Pulmonary artery endothelial cell (primary cell): Measurements from ENCODE around the gene FBXO31. TPM values are rescaled to one million over a fixed set of nuclear protein-coding genes. Genes with fewer than 3 reads are reported as not detected.
"Not testable (repeated sequence)": the region's sequence is repeated elsewhere in the genome, so short reads cannot be mapped to it uniquely, and the experiment has no call there.

ENCODE experiments used
- DNase-seq: peaks from one replicate; pipeline ENCODE4 v3.0.0-alpha.2; 2011; ENCODE audit warnings: low read depth, low spot score
- total RNA-seq: library from RNA; depleted of rRNA; stranded (reverse); fragments of >200 nt; gene quantifications from 2 replicates; pipeline ENCODE4 v1.2.3, GENCODE V29; 2014

The FBXO31 gene
- total RNA-seq, 1 donor from 2014 or later: 26.3 TPM

DNA sequence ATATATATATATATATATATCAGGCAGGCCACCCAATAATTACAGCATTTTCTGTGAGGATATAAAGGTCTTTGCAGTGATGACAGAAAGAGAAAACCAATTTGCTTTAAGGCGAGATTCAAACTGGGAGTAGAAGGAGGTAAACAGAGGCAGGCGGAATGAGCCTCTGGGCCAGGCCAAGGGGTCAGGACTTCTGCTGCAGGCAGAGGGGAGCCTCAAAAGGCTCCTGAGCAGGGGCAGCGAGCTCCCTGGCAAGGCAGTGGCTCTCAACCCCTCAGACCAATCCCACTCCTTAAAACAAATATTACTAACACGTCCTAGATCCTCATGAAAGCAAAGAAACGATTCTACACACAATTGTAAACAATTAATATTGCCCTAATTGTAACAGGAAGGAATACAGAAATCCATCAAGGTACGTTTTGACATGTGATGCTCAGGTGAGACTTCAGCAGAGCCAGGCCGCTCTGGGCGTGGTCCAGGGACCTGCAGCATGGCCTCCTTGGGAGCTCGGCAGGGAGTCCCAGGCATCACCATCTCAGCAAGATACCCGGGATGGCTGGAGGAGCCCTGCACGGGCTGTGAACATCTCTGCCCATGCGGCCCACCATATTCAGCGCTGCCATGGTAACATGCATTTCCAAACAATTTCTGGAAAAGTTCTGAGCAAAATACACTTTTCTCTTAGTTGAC, 18.4 kb downstream of the FBXO31 start:
- no peak for DNase-seq

DNA sequence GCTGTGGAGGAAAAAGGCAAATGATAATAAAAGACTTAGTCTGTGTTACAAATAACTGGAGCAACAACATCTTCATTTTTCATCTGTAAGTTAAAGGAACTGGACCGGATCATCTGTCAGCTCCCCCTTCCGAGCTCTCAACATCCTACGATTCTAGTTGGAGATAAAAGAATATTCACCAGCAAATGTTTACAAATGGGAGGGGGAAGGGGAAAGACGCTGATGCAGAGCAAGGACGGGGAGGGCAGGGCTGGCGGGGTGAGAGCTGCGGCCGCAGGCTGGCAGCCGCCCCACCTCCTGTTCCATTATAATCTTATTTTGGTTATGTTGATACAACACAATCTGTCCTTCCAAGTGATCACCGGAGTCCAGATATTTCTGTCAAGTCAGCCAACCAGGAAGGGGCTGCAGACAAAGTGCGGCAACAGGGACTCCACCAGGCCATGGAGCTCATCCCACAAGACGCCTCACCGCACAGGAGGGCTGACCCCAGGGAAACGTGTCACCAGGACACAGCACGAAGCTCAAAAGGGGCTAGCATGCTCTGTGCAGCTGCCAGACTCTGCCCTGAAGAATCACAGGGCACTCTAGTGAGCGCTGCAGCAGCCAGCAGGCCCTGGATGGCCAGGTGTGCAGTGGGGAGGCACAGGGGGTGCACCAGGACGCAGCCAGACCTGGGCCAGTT, 19.7 kb downstream of the FBXO31 start:
- DNase-seq: no peak

DNA sequence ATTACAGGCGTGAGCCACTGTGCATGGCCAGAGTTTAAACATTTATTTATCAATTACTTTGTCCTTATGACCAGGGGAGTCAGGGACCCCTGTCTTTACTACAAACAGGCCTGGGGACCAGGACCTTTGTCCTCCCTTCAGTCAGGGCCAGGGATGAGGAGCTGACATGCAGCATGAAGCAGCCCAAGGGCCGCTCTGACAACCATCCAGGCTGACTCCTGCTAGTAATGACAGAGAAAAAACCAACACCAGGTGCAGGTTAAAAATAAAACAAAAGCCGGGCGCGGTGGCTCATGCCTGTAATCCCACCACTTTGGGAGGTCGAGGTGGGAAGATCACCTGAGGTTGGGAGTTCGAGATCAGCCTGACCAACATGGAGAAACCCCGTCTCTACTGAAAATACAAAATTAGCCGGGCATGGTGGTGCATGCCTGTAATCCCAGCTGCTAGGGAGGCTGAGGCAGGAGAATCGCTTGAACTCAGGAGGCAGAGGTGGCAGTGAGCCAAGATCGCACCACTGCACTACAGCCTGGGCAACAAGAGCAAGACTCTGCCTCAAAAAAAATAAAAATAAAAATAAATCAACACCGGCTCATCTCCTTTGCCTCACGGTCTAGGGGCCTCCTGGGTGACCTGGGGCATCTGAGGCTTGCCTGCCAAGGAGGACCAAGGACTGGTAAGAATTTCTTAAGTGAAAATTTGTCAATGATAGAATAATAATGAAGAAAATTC, 20.6 kb downstream of the FBXO31 start:
- DNase-seq: not testable (repeated sequence)

DNA sequence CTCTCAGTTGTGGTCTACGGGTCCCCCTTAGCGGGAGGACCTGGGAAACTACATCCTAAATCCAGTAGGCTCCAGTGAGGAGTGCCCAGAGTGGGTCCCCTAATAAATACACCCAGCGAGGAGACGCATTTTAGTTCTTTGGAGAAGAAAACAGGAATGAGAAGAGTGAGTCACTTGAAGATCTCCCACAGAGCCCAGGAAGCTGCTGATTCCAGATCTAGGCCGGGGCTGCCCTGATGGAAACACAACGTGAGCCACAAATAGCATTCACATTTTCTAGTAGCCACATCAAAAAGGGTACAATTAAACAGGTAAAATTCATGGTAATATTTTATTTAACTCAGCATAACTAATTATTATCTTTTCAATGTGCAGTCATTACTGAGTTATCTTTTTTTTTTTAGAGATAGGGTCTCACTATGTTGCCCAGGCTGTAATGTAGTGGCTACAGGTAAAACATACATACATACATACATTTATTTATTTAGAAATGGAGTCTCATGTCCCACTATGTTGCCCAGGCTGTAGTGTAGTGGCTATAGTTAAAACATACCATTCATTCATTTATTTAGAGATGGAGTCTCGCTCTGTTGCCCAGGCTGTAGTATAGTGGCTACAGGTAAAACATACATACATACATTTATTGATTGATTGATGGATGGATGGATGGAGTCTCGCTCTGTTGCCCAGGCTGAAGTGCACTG, 21.5 kb downstream of the FBXO31 start:
- no peak for DNase-seq

DNA sequence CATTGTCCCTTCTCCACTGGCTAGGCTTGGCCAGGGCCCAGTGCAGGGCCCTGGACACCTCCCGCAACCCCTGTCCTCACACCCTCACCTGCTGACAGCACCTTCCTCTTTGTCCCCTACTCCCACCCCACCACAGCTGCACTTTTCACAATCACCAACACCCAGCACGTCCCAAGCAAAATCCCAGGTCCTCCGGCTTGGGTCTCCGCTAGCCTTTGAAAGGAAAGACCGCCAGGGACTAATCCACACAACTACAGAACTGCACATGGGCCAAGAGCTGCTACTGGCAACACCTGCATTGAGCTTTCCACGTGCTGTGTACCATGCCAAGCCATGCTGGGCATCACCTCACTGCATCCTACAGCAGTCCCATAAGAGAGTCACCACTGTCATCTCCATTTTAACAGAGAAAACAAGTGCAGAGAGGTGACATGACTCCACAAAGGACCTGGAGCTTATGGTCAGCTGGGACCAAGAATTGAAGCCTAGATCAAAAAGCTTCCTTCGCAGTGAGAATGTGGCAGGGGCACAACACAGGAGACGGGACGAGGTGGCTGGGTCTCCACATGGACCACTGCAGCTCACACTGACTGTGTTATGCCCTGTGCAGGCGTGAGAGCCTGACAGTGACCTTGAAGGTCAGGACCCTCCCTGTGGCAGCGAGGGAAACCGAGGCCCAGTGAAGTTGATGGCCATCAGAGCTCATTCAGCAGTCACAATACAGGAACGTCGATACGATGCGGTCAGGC, 22.5 kb downstream of the FBXO31 start:
- DNase-seq: no peak

DNA sequence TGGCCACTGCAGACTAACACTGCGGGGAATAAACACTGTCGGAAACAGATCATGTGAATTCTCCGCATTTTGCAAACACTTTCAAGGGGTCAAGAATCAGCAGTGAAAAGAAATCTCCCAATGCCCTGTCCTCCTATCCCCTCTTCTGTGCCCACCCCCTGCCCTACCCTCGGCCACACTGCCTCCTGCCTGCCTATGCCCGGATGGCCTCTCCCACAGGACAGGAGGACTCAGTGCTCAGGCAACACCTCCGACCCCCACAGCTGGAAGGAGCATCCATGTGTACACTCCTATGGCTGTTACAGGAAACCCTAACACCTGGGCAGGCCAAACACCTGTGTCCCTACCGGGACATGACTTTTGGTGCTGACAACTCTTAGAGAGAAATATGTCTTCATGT, 24.5 kb downstream of the FBXO31 start:
- no peak for DNase-seq

DNA sequence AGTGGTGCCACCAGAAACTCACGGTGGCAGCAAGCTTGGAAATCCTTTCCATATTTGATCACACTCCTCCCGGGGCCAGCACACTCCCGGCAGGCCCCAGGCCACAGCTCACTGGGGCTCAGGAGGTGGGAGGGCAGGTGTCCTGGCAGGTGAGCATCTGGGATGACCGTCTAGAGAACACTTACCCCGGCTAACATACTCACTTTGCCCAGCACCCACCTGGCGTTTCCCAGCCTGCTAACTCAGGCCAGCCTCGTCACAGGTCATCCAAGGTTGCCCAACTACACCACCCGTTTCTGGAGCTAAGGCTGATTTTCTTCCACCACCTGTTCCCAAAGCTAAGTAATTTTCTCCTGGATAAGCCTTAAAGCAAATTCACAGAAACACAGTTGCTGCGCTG, 24.9 kb downstream of the FBXO31 start:
- no peak for DNase-seq

DNA sequence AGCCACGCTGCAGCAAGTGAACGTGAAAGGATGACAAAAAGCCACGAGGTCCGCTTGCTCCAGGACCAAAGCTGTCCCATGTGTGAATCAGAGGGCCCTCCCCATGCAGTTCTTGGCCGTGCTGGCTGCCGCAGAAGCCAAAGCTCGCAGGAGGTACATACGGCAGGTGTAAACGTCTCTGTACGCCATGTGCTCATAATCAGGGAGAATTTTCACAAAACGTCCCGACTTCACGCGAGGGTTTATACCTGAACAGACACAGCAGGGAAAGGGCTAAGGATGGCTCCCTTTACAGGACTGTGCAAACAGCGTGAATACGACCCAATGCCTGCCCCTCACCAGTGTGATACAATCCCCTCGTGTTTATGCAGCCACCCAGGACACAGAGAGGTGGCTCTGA, 25.3 kb downstream of the FBXO31 start:
- DNase-seq: no peak

DNA sequence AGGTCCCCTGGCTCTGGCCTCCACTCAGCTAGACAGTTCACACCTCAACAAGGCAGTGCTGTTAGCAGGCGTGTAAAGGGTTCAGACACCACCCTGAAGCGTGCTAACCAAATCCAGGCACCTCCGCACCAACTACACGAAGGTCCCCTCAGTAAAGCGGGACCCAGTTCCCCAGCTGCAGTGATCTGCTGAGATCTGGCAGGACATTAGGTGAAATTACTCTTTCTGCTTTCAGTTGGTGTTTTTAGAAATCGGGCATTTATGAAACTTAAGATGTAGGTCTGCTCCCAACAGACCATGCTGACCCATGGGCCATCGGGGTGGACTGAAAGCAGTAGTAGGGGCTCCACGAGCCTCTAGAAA, 27.1 kb downstream of the FBXO31 start:
- DNase-seq: no peak

DNA sequence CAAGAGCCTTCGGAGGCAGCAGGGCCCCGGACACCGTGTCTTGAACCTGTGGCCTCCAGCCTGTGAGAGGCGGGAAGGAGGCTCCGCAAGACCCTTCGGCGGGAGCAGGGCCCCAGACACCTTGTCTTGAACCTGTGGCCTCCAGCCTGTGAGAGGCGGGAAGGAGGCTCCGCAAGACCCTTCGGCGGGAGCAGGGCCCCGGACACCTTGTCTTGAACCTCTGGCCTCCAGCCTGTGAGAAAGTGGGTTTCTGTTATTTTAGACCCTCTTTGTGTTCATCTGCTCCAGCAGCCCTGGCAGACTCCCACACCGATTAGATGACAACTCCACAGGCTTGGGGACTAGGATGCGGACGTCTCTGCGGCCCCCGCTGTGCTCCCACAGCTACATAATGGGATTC, 30.0 kb downstream of the FBXO31 start:
- DNase-seq: no peak

DNA sequence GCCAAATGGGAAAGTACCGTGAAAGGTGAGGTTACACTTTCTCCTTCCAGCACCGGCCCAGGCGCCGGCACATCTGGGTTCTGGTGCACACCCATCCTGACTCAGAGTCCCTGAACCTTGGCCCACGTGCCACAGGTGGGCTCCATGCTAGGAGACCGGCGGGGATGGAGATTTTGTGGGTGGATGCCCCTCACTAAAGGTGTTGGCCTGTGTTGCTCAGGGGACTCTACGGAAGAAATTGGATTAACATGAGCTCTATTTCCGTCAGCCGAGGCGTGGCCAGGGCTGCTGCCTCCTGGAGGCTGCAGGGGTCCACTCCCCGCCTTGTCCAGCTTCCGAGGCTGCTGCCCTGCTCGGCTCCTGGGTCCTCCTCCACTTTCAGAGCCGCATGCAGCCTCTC, 30.8 kb downstream of the FBXO31 start:
- no peak for DNase-seq

DNA sequence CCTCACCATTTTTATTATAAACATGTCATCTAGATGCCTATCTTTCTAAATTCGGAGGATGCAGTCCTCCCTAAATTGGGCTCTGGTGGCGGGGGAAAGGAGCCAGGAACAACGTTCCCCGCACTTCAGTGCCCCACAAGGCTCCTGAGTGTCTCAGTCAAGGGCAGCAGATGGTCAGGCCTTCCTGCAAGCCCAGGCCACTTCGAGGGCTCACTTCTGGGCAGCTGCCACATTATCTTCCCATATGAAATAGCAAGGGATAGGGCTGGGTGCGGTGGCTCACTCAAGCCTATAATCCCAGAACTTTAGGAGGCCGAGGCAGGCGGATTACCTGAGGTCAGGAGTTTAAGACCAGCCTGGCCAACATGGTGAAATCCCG, 32.3 kb downstream of the FBXO31 start:
- no peak for DNase-seq

DNA sequence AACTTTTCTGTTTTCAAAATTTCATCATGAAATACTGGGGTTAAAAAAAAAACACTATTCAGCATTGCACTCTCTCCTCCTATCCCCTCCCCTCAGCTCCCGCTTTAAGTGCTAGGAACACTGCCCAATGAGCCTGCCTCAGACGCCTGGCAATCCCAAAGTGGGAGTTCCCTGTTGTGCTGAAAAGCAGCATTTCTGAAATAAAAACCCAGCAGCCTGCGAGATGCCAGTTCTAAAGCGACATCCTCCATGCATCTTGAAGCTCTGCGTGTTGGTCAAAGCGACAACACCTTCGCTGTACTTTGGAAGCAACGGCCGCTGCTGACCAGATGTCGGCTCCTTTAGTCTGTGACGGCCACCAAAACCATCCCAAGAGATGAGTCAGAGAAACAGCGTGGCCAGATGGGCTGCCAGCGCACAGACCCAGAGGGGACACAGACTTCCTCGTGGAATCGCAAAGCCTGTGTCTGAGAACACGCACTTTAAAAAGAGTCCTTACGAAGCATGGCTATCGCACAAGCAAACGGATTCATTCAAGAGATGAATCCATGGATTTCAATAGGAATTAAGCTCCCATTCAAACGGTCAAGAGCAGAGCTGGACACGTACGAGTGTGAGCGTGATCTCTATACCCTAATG, 32.8 kb downstream of the FBXO31 start:
- DNase-seq: no peak

DNA sequence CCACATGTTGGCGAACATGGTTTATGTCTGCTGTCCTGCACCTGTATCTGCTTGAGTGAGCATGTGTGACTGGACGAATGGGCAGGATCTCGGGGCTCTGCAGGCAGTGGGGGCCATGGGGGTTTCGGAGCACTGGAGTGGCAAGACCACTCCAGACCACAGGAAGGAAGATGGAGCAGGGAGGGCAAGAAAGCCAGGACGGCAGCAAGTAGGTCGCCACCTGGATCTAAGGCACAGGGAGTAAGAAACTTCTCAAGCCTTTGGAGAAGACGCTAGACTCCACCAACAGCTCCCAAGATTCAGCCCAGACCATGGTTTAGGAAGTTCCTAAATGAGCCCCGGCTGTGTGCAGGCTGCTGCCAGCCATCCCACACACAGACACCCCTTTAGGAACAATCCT, 33.5 kb downstream of the FBXO31 start:
- DNase-seq: no peak

DNA sequence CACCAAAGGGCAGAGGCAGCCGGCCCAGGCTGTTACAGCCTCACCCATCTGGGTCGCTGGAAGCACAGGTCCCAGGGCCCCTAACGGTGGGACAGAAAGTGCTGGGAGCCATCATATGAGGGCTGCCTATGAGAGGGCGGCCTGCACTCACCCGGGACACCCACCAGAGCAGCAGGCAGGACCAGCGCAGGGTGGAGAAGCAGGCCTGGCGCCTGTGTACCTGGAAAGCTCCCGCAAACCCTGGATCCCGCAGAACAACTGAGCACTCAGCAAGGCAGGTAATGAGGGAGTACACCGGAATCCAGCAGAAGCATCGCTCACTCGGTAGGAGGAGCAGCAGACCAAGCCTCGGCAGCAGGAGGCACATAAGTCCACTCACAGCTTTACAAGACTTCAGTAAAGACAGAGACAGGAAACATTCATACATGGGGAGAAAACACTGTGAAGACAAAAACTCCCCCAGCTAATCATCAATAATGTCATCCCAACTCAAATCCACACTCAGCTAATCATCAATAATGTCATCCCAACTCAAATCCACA, 34.9 kb downstream of the FBXO31 start:
- no peak for DNase-seq

DNA sequence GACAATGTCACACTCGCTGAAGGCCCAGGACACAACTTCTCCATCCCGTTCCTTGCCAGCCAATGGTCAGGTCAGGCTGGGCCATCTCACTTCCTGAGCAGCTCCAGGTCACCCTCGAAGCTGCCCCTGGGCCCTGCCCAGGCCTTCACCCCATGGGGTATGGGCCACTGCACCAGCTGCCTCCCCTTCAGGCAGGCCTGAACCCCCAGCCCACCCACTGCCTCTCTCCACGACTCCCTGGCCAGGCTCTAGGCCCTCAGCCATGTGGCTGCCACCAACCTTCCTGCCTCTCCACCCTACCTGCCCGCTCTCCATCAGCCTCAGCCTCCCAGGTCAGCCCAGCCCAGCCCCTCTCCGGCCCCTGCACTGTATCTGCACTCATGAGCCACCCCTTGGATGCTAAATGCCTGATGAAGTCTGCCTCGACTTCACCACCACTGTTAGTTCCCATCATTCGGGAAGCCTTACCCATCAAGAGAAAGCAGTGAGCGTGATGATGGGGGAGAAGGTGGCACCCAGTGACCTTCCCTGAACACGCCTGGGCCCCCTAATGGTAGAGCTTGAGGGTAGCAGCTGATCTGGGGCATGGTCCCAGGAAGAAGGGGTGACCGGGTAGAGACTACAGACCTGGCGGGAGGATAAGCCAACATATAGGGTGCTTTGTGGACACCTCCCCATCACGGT, 35.5 kb downstream of the FBXO31 start:
- no peak for DNase-seq

DNA sequence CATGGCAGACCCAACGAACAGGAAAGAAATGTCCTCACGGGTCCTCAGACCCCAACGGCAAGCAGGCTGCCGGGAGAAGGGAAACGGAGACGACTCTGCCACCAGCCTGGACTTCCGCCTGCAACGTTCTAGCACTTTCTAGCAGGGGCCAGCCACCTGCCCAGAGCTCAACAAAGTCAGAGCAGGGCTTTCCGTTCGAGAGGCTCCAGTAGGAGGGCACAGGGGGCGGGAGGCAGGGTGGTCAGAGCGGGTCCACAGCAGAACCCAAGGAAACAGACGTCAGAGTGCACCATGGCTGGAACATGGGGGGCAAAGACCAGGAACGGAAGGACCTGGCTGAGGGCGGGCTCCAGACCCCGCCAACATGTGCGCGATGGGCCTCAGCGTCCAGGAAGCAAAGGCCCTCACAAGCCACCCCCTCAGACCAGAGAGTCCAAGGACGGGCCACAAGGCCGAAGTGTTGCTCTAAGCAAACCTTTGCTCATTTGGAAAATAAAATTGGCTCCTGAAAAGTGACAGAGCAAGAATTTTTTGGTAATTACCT, 37.0 kb downstream of the FBXO31 start:
- no peak for DNase-seq

DNA sequence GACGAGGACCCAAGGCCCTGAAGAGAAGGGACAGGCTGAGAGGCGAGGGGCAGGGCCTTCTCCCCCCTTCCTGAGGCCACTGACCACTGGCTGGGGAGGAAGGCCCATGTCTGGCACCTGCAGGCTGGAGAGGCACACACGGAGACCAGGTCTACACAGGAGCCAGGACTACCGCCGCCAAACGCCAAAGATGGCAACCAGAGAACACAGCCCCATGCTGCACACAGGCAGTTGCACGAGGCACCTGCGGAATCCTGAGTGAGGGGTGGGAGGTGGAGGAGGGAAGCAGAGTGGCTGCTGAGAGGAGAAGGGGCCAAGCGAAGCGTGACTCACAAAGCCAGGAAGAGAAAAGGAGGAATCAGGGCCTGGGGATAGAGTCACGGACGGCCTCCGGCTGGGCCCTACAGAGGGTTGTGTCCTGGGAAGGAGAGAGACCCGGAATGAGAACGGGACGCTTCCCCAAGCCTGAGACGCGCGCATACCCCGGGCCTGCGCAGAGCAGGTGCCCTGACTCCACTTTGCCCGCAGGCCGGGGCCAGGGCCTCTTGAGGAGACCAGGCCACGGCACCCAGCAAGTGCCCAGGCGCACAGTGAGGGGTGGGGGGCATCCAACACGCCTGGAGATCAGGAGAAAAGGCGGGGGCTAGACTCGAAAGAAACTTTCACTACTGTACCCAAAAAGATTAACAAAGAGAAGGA, 37.7 kb downstream of the FBXO31 start:
- no peak for DNase-seq
